RWPE1 (cell line): Measurements from ENCODE around the gene DSCAML1.

Experiments
- CTCF ChIA-PET: fragments of 350-600 bp; sonication (Branson Sonifier 250); formaldehyde crosslinking; extraction: SDS; loops from one replicate; lab custom pipeline; 2021; lab: Yijun Ruan, JAX
- POLR2A ChIA-PET: fragments of 400-600 bp; formaldehyde crosslinking; extraction: SDS; loops from one replicate; lab custom pipeline; 2020; ENCODE audit warnings: antibody characterized with exemption; ENCODE audit not compliant: low non-redundant PET; lab: Yijun Ruan, JAX
- DNase-seq: peaks from one replicate; pipeline ENCODE4 v3.0.0; 2012; ENCODE audit warnings: low spot score
- H3K27ac ChIP-seq: fragments of 450-650 bp; 2 replicates; pipeline ENCODE4 v1.5.1; 2017
- TF ChIP-seq, protein P1 (sequence below): fragments of 450-650 bp; conservative IDR thresholded peaks from 2 replicates; pipeline ENCODE4 v1.5.1; 2017; ENCODE audit warnings: low read depth, mild to moderate bottlenecking

Gene DSCAML1

DNA sequence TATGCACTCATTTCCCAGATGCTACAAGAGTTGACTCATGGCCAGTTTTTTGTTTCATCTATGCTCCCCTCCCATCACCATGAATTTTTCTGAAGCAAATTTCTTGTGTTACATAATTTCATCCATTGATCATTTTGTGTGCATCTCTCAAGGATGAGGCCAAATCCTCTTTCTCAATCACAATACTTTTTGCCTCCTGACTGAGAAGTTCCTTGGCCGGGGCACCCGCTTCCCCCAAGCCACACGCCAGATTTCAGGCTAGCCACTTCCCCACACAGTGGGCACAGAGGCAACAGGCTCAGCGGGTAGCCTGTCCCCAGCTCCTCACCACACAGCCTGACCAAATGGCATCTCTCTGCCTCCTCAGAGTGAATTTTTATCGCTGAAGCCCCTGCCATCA is 9.8 kb upstream of the DSCAML1 start:
- ChIA-PET CTCF (interaction anchor here (0.5 to 3.7 kb wide), 14 partner anchors 9 to 380 kb away, joined by 3 to 56 read pairs (median 4); no protein-coding TSS in a partner anchor), POLR2A (no interaction called here)
- H3K27ac ChIP-seq = no peak overlapping the region
- TF ChIP-seq, protein P1, sequence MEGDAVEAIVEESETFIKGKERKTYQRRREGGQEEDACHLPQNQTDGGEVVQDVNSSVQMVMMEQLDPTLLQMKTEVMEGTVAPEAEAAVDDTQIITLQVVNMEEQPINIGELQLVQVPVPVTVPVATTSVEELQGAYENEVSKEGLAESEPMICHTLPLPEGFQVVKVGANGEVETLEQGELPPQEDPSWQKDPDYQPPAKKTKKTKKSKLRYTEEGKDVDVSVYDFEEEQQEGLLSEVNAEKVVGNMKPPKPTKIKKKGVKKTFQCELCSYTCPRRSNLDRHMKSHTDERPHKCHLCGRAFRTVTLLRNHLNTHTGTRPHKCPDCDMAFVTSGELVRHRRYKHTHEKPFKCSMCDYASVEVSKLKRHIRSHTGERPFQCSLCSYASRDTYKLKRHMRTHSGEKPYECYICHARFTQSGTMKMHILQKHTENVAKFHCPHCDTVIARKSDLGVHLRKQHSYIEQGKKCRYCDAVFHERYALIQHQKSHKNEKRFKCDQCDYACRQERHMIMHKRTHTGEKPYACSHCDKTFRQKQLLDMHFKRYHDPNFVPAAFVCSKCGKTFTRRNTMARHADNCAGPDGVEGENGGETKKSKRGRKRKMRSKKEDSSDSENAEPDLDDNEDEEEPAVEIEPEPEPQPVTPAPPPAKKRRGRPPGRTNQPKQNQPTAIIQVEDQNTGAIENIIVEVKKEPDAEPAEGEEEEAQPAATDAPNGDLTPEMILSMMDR = no peak
- no peak for DNase-seq

DNA sequence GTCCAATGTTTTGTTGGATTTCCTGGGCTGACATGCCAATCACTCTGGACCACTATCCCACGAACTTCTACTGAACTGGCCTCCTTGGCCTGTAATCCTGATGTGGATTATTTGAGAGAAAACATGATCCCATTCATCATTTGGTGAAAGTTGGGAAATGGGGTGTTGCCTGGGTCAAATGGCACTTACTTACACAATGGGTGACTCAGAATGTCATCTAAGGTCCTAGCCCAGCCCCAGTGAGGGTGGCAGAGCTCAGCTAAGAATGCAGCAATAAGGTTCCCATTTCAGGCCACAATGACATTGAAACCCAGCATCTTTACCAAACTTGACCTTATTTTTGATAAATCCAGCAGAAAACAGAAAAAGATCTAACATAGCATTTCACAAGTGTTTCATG is 8.0 kb upstream of the DSCAML1 start:
- CTCF ChIA-PET = interaction anchor here (0.5 to 1.8 kb wide), 3 partner anchors 12 to 513 kb away, joined by 3 to 7 read pairs (median 5); no protein-coding TSS in a partner anchor
- DNase-seq = no peak

DNA sequence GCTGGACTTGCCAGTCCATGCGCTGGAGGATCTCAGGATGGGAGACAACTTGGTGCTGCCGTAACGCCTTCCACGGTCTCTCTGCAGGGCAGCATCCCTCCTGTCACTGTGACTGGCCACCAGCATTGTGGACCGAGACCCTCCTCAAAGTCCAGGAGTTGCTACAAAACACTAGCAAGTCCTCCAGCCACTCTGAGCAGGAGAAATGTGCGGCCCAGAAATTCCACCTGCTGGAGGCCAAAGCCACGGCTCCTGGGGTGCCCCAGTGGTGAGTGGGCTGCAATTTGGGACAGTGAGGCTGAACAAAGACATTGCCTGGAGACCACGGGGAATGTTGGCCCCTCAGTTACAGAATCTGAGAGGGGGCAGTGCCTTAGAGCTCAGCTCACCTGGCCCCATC is 6.9 kb upstream of the DSCAML1 start:
- TF ChIP-seq, protein P1 = no peak
- no peak overlapping the region for H3K27ac ChIP-seq
- DNase-seq = no peak
- POLR2A ChIA-PET = no interaction called here
- CTCF ChIA-PET = interaction anchor here (0.7 to 1.8 kb wide), 3 partner anchors 14 to 377 kb away, joined by 3 to 7 read pairs (median 5); no protein-coding TSS in a partner anchor

More for the DNA sequence above, 8.0 kb upstream of the DSCAML1 start:
- no peak overlapping the region for H3K27ac ChIP-seq
- TF ChIP-seq, protein P1 = no peak
- POLR2A ChIA-PET = no interaction called here

DNA sequence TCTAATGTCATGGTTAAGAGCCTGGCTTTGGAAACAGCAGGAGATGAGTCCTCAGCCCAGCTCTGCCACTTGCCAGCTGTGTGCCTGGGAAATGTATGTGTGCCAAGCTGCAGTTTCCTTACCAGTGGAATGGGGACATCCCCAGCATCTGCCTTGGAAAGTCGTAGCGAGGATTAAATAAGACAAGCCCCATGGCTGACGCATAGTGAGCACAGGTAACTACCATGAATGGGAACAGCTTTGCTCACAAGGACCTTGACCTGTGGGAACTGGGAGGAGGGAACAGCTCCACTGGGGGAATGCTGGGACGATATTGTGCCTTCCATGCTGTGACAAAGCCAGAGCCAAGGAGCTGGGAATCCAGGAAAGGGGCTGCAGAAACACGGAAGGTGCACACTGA is 2.6 kb upstream of the DSCAML1 start:
- H3K27ac ChIP-seq = no peak overlapping the region
- TF ChIP-seq, protein P1 = no peak
- POLR2A ChIA-PET = no interaction called here
- no peak for DNase-seq
- CTCF ChIA-PET = interaction anchor here (0.6 to 1.4 kb wide), 2 partner anchors 19 to 373 kb away, joined by 3 to 4 read pairs; no protein-coding TSS in a partner anchor

DNA sequence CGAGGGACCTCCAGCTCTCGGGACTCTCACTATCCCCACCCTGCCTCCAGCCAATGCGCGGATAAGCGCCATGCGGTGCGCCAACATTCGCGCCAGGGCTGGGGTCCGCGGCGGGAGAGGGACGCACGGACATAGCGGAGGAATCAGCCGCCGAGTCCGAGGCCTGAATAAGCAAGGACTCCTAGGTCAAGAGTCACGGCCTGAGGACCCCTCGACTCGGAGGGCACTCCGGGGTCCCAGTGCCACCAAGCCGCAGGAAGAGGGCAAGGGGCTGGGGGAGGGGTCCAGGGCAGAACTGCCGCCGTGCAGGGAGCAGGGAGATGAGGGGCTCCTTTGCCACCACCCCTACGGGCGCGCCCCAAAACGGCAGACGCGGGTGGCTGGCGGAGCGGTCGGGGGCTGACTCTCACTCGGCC is 552 bp downstream of the DSCAML1 start:
- ChIA-PET POLR2A (no interaction called here), CTCF (no interaction called here)
- H3K27ac ChIP-seq = no peak overlapping the region
- TF ChIP-seq, protein P1 = no peak
- no peak for DNase-seq

DNA sequence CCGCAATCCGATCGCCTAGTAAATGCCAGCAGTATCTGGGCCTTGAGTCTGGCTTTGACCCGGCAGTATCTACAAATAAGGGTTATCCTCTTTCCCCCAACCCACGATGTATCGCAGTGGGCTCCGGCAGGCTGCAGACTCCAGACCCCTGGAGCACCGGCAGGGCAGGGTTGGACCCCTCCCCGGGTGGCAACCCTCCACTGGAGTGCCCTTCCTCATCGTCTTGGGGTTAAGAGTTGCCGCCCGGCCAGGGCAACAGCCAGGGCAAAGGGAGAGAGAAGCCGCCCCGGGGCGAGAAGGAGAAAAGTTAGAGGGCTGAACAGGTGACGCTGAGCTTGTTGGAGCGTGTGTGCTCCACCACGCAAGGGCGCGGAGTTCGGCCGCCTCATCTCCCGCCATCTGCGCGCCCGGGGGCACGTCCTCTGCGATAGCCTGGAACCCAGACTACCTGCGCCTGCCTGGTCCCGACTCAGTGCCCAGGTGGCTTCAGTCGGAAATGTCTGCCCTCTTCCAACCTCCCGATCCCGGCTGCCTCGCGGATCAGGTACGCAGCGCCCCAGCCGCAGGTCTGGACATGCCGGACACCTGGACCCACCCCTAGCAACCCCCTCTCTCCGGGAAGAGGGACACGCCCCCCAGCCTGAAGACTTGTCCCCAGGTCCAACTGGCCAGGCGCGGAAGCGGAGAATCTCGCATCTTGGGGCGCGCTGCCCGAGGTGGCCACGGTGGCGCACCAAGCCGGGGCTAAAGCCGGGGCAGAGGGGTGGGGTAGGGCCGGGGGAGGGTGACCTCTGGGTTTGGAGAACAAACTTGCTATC is 1.2 kb downstream of the DSCAML1 start:
- TF ChIP-seq, protein P1 = no peak
- no peak overlapping the region for H3K27ac ChIP-seq
- DNase-seq = no peak
- CTCF ChIA-PET = interaction anchor here (0.8 kb wide), 1 partner anchor 22 kb away, joined by 3 read pairs; no protein-coding TSS in a partner anchor
- POLR2A ChIA-PET = no interaction called here
